A673 (cell line): ENCODE measurements around the gene PARD6A. TPM values are rescaled to one million over a fixed set of nuclear protein-coding genes. Genes with fewer than 3 reads are reported as not detected.

ENCODE experiments used
- BruUV-seq: library from RNA; stranded (reverse); fragments of 400-500 nt; replicated peaks from 2 replicates; lab custom pipeline; 2021; lab: Mats Ljungman, UMichigan
- CTCF ChIA-PET: fragments of 300-600 bp; sonication (Branson Sonifier 250); formaldehyde crosslinking; loops from one replicate; lab custom pipeline; 2022; ENCODE audit warnings: antibody characterized with exemption; lab: Charles Lee
- POLR2A ChIA-PET: fragments of 300-600 bp; sonication (Branson Sonifier 250); formaldehyde crosslinking; loops from one replicate; lab custom pipeline; 2022; ENCODE audit warnings: antibody characterized with exemption; ENCODE audit not compliant: low non-redundant PET; lab: Charles Lee
- DNase-seq: peaks from one replicate; pipeline ENCODE4 v3.0.0-alpha.2; 2015; ENCODE audit warnings: low spot score
- H3K27ac ChIP-seq: fragments of 200-600 bp; sonication (generic); 2 replicates; pipeline ENCODE4 v1.5.1; 2016; ENCODE audit warnings: mixed run types, low read depth, mild to moderate bottlenecking, mixed read lengths, antibody characterized with exemption, low read length; ENCODE audit not compliant: poor library complexity, severe bottlenecking
- H3K27me3 ChIP-seq: fragments of 200-600 bp; sonication (generic); replicated peaks from 2 replicates; pipeline ENCODE4 v1.6.1; 2017; ENCODE audit warnings: mixed run types, low read depth, mild to moderate bottlenecking, mixed read lengths, antibody characterized with exemption, low read length; ENCODE audit not compliant: insufficient read depth, poor library complexity
- H3K36me3 ChIP-seq: fragments of 200-600 bp; sonication (generic); 2 replicates; pipeline ENCODE4 v1.6.1; 2016; ENCODE audit warnings: mixed run types, mild to moderate bottlenecking, mixed read lengths, antibody characterized with exemption, low read length; ENCODE audit not compliant: insufficient read depth, poor library complexity, severe bottlenecking
- H3K4me1 ChIP-seq: fragments of 200-600 bp; sonication (generic); 2 replicates; pipeline ENCODE4 v1.6.1; 2017; ENCODE audit warnings: mixed run types, mild to moderate bottlenecking, mixed read lengths, antibody characterized with exemption, low read length; ENCODE audit not compliant: insufficient read depth, poor library complexity, severe bottlenecking
- H3K4me3 ChIP-seq: fragments of 200-600 bp; sonication (generic); 2 replicates; pipeline ENCODE4 v1.5.1; 2016; ENCODE audit warnings: low read depth, mixed run types, mild to moderate bottlenecking, mixed read lengths, low read length; ENCODE audit not compliant: poor library complexity, severe bottlenecking
- H3K9me3 ChIP-seq: fragments of 200-600 bp; sonication (generic); 2 replicates; pipeline ENCODE4 v1.6.1; 2016; ENCODE audit warnings: mixed run types, low read depth, mild to moderate bottlenecking, mixed read lengths, antibody characterized with exemption, low read length; ENCODE audit not compliant: poor library complexity, severe bottlenecking
- EZH2 ChIP-seq: fragments of 200-600 bp; sonication (generic); IDR thresholded peaks from 2 replicates; pipeline ENCODE4 v1.6.1; 2017; ENCODE audit warnings: borderline replicate concordance, low read depth, mild to moderate bottlenecking, mixed read lengths, antibody characterized with exemption, low read length; ENCODE audit not compliant: poor library complexity, severe bottlenecking
- intact Hi-C: fragments of 100-400 bp; cut with micrococcal nuclease; formaldehyde crosslinking; loops from one replicate; pipeline ENCODE4 v1.10.0; 2022; ENCODE audit not compliant: unreplicated experiment
- total RNA-seq: library from RNA; stranded (reverse); gene quantifications from 2 replicates; pipeline ENCODE4 v1.2.3, GENCODE V29; 2021
- TF ChIP-seq, protein P1 (sequence below): fragments of 300-800, 200-600 bp; sonication (generic); conservative IDR thresholded peaks from 2 replicates; pipeline ENCODE4 v1.5.1; 2017; ENCODE audit warnings: low read depth, mild to moderate bottlenecking, antibody characterized with exemption, low read length, moderate library complexity, mixed read lengths

Gene PARD6A
- total RNA-seq, 1 experiment from 2014 or later: 8.6 TPM

DNA sequence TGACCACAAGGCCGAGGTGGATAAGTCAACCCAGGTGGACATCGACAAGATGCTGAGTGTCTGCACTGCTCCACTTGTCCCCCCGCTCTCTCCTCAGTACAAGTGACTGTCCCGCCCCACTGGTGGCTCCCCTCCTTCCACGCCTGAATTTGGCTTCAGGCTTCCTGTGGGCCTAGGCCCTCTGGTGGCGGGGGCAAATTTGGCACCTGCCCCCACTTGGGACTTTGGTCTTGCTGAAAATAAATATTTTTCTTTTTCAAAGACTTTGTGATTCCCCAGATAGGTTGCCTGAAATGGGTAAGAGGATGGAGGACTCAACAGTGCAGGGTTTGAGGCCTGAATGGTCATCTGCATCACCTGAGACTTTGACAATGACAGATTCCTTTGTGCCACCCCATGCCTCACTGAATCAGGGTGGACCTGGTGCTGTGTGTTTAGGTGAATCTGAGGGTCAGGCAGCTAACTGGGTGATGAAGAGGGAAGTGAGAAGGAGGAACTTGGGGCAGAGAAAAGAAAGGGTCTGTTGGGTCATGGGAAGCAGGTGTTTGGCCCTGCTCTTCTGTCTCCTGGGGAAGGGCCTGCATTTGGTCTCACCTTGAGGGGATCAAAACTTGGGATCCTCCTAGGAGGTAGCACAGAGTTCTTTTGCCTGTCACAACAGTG is 7.9 kb downstream of the PARD6A start:
- BruUV-seq: no TSS peak
- no peaks in the 10 kb centered on the region for H3K9me3 ChIP-seq
- no peak overlapping the region for H3K27ac ChIP-seq
- POLR2A ChIA-PET: no interaction called here
- no peaks in the 10 kb centered on the region for H3K36me3 ChIP-seq
- no peak for DNase-seq
- peaks cover 19% of the 10 kb centered on the region for H3K4me1 ChIP-seq
- no peaks in the 10 kb centered on the region for H3K27me3 ChIP-seq
- intact Hi-C loops: loop anchor here (1.0 to 5.0 kb wide), 2 partner anchors 106 to 147 kb away; partner anchors contain the start of gene CTCF
- CTCF ChIA-PET: interaction anchor here (0.5 to 3.8 kb wide), 3 partner anchors 122 to 147 kb away, joined by 3 to 22 read pairs (median 19); no protein-coding TSS in a partner anchor
- no peak overlapping the region for H3K4me3 ChIP-seq
- no peak for TF ChIP-seq EZH2
- TF ChIP-seq, protein P1, sequence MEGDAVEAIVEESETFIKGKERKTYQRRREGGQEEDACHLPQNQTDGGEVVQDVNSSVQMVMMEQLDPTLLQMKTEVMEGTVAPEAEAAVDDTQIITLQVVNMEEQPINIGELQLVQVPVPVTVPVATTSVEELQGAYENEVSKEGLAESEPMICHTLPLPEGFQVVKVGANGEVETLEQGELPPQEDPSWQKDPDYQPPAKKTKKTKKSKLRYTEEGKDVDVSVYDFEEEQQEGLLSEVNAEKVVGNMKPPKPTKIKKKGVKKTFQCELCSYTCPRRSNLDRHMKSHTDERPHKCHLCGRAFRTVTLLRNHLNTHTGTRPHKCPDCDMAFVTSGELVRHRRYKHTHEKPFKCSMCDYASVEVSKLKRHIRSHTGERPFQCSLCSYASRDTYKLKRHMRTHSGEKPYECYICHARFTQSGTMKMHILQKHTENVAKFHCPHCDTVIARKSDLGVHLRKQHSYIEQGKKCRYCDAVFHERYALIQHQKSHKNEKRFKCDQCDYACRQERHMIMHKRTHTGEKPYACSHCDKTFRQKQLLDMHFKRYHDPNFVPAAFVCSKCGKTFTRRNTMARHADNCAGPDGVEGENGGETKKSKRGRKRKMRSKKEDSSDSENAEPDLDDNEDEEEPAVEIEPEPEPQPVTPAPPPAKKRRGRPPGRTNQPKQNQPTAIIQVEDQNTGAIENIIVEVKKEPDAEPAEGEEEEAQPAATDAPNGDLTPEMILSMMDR: 0 out of 2 replicates have a peak, but pooled peaks have one; percentile 10

DNA sequence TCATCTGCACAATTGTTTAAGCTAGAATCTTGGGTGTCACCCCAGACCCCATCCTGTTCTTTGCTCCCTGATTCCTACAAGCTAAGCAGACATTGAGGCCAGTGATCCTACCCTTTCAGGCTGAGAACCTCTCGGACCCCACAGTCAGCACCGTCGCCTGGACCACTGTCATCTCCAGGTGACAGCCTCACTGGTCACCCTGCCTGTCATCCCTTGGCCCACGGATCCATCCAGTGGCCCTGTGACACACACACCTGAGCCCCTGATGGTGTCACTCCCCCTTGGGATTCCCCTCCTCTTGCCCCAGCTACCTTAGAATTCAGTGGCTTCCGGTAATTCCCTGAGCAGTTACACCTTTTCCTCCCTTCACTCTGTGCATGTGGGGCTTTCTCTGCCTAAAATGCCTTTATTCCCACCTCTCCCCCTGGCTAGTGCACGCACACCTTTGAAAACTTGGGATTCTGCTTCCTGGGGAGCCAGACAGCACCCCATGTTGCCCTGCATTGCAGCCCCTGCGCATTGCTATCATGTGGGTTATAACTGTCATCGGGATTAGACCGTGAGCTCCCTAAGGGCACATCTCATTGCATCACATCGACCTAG is 8.8 kb downstream of the PARD6A start:
- intact Hi-C loops: loop anchor here (5.0 kb wide), 2 partner anchors 107 to 138 kb away; partner anchors contain the start of genes CTCF, RANBP10 and TSNAXIP1
- ChIA-PET CTCF (interaction anchor here (3.8 kb wide), 1 partner anchor 123 kb away, joined by 19 read pairs; no protein-coding TSS in a partner anchor), POLR2A (interaction anchor here (0.6 kb wide), 1 partner anchor 117 kb away, joined by 7 read pairs; no protein-coding TSS in a partner anchor)
- no TSS peak for BruUV-seq
- H3K27ac ChIP-seq: no peak overlapping the region
- no peak for DNase-seq
- no peaks in the 10 kb centered on the region for H3K27me3 ChIP-seq
- no peak overlapping the region for H3K4me3 ChIP-seq
- H3K36me3 ChIP-seq: no peaks in the 10 kb centered on the region
- no peaks in the 10 kb centered on the region for H3K9me3 ChIP-seq
- TF ChIP-seq, protein P1: no peak
- TF ChIP-seq EZH2: no peak
- peaks cover 28% of the 10 kb centered on the region for H3K4me1 ChIP-seq

DNA sequence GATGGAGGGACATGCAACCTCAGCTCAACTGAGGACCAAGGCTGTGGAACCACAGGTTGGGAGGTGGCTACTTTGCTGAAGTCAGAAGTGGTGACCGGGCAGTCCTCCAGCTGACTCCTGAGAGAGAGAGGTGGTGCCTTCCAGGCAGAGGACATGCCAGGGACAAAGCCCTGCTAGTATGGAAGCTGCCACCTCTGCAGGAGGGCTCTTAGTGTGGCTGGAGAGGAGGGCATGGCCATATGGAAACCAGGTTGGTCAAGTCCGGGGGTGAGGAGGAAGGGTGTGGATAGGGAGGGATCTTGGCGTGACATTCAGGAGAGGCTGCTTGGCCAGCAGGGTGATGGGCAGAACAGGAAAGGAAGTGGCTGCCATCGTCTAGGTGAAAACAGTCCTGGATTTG is 11.5 kb downstream of the PARD6A start:
- peaks cover 23% of the 10 kb centered on the region for H3K4me1 ChIP-seq
- no peaks in the 10 kb centered on the region for H3K9me3 ChIP-seq
- H3K27me3 ChIP-seq: no peaks in the 10 kb centered on the region
- ChIA-PET POLR2A (no interaction called here), CTCF (interaction anchor here (0.5 to 1.8 kb wide), 6 partner anchors 9 to 1646 kb away, joined by 3 to 14 read pairs (median 6); partner anchors contain the start of genes ACD and PARD6A)
- H3K4me3 ChIP-seq: no peak overlapping the region
- intact Hi-C loops: loop anchor here (5.0 kb wide), 1 partner anchor 135 kb away; the partner anchor contains the start of genes RANBP10 and TSNAXIP1
- DNase-seq: no peak
- H3K27ac ChIP-seq: no peak overlapping the region
- no peak for TF ChIP-seq EZH2
- TF ChIP-seq, protein P1: no peak
- H3K36me3 ChIP-seq: no peaks in the 10 kb centered on the region
- BruUV-seq: no TSS peak
